Measurements from ENCODE around the gene SLC22A23.

GRCh38 chr6:3331494-3331893, 125.4 kb downstream of the SLC22A23 start:
- TF ChIP-seq ZBTB8A (tag by site-specific recombination; IDR thresholded peaks at IDR 0.05) (no peak), ZNF664 (tag by site-specific recombination; IDR thresholded peaks at IDR 0.05) (no peak), PBX3 (CRISPR knock-in tag; IDR thresholded peaks at IDR 0.05) (no peak), CTCF (tag by site-specific recombination; IDR thresholded peaks at IDR 0.05) (no peak), ZNF350 (tag by site-specific recombination; IDR thresholded peaks at IDR 0.05) (no peak), ZBTB7A (tag by site-specific recombination; IDR thresholded peaks at IDR 0.05; ENCODE audit: low read depth) (no peak), REST (tag by site-specific recombination; IDR thresholded peaks at IDR 0.05) (no peak), ZNF777 (tag by site-specific recombination; IDR thresholded peaks at IDR 0.05; ENCODE audit: borderline replicate concordance) (no peak), ZNF76 (tag by site-specific recombination; IDR thresholded peaks at IDR 0.05; ENCODE audit: borderline replicate concordance, low read depth) (no peak)
